Measurements from ENCODE around the gene MSL3B.

DNA sequence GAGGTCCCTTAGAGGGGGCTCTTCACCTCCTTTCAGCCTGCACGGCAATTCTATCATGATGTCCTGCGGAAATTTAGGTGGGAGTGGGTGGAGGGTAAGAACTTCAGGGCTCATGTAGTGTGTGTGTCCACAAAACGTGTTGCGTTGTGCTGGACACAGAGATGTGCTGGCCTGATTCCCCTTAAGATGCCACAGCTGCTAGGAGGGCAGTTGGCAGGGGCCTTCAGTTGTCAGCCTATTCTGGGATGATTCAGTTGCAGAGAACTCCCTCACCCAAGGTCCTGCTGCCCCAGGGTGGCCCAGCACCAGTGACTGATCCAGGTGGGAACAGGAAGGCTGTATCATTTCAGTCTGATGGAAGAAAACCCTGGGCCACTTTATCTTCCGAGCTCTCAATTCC is 12.8 kb downstream of the MSL3B start:
- TF ChIP-seq, protein P1, sequence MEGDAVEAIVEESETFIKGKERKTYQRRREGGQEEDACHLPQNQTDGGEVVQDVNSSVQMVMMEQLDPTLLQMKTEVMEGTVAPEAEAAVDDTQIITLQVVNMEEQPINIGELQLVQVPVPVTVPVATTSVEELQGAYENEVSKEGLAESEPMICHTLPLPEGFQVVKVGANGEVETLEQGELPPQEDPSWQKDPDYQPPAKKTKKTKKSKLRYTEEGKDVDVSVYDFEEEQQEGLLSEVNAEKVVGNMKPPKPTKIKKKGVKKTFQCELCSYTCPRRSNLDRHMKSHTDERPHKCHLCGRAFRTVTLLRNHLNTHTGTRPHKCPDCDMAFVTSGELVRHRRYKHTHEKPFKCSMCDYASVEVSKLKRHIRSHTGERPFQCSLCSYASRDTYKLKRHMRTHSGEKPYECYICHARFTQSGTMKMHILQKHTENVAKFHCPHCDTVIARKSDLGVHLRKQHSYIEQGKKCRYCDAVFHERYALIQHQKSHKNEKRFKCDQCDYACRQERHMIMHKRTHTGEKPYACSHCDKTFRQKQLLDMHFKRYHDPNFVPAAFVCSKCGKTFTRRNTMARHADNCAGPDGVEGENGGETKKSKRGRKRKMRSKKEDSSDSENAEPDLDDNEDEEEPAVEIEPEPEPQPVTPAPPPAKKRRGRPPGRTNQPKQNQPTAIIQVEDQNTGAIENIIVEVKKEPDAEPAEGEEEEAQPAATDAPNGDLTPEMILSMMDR (conservative IDR thresholded peaks at IDR 0.05 in 1 of 2, IDR thresholded peaks at IDR 0.05 in 1 of 2; ENCODE audit: extremely low read depth in 1 of 2, insufficient read depth in 1 of 2, low read depth in 1 of 2, low read length in 2 of 2) = no peak
- TF ChIP-seq EZH2 (IDR thresholded peaks at IDR 0.05; ENCODE audit: borderline replicate concordance, low read length) = no peak

Measured in mammary epithelial cell (primary cell).